MM.1S (cell line): ENCODE data around the gene CXADR.

ENCODE experiments used
- DNase-seq: peaks from one replicate; pipeline ENCODE4 v3.0.0-alpha.2; 2015
- H2AFZ ChIP-seq: fragments of 300-600 bp; sonication (generic); 2 replicates; pipeline ENCODE4 v1.6.0; 2016; ENCODE audit warnings: antibody characterized with exemption, low read length
- H3F3A ChIP-seq: fragments of 300-600 bp; sonication (generic); 2 replicates; pipeline ENCODE4 v1.6.1; 2016; ENCODE audit warnings: mild to moderate bottlenecking, antibody characterized with exemption, low read length, moderate library complexity, mixed read lengths; ENCODE audit not compliant: insufficient read depth
- H3K27ac ChIP-seq: fragments of 300-600 bp; sonication (generic); 2 replicates; pipeline ENCODE4 v1.5.1; 2016; ENCODE audit warnings: mild to moderate bottlenecking, low read length
- H3K27me3 ChIP-seq: fragments of 300-600 bp; sonication (generic); replicated peaks from 2 replicates; pipeline ENCODE4 v1.6.0; 2016; ENCODE audit warnings: low read length; ENCODE audit not compliant: insufficient read depth
- H3K36me3 ChIP-seq: fragments of 300-600 bp; sonication (generic); replicated peaks from 2 replicates; pipeline ENCODE4 v1.6.1; 2016; ENCODE audit warnings: mild to moderate bottlenecking, low read length, mixed read lengths; ENCODE audit not compliant: insufficient read depth
- H3K4me1 ChIP-seq: fragments of 300-600 bp; sonication (generic); 2 replicates; pipeline ENCODE4 v1.6.1; 2016; ENCODE audit warnings: low read length, mixed read lengths
- H3K4me2 ChIP-seq: fragments of 300-600 bp; sonication (generic); 2 replicates; pipeline ENCODE4 v1.6.0; 2016; ENCODE audit warnings: low read depth, low read length
- H3K4me3 ChIP-seq: fragments of 300-600 bp; sonication (generic); 2 replicates; pipeline ENCODE4 v1.5.1; 2016; ENCODE audit warnings: low read length, mixed read lengths
- H3K79me2 ChIP-seq: fragments of 300-600 bp; sonication (generic); 2 replicates; pipeline ENCODE4 v1.6.1; 2016; ENCODE audit warnings: mixed run types, low read length, mixed read lengths
- H3K9ac ChIP-seq: fragments of 300-600 bp; sonication (generic); 2 replicates; pipeline ENCODE4 v1.6.1; 2016; ENCODE audit warnings: low read length, mixed read lengths
- H3K9me2 ChIP-seq: fragments of 300-600 bp; sonication (generic); replicated peaks from 2 replicates; pipeline ENCODE4 v1.6.1; 2016; ENCODE audit warnings: mild to moderate bottlenecking, low read length, mixed read lengths; ENCODE audit not compliant: insufficient read depth
- H3K9me3 ChIP-seq: fragments of 300-600 bp; sonication (generic); replicated peaks from 2 replicates; pipeline ENCODE4 v1.6.1; 2016; ENCODE audit warnings: mild to moderate bottlenecking, low read length, mixed read lengths; ENCODE audit not compliant: insufficient read depth
- H4K20me1 ChIP-seq: fragments of 300-600 bp; sonication (generic); 2 replicates; pipeline ENCODE4 v1.6.1; 2016; ENCODE audit warnings: mild to moderate bottlenecking, low read length, moderate library complexity, mixed read lengths; ENCODE audit not compliant: insufficient read depth
- CTCF ChIP-seq: fragments of 300-600 bp; sonication (generic); IDR thresholded peaks from 2 replicates; pipeline ENCODE4 v1.5.1; 2016; ENCODE audit warnings: antibody characterized with exemption, low read length, mixed read lengths
- EZH2 ChIP-seq: fragments of 300-600 bp; sonication (generic); optimal IDR thresholded peaks from 2 replicates; pipeline ENCODE3; 2017; ENCODE audit warnings: low read depth, mild to moderate bottlenecking, antibody characterized with exemption, low read length, mixed read lengths
- EZH2phosphoT487 ChIP-seq: fragments of 300-600 bp; sonication (generic); IDR thresholded peaks from 2 replicates; pipeline ENCODE4 v1.6.1; 2018; ENCODE audit warnings: antibody characterized with exemption, low read length

The CXADR gene

GRCh38 chr21:17640821-17641220 lies 128.0 kb downstream of the CXADR start:
- Histone ChIP-seq H2AFZ (no peak overlapping the region), H3K4me3 (no peak overlapping the region), H3K4me1 (no peaks in the 10 kb centered on the region), H3F3A (no peaks in the 10 kb centered on the region), H3K4me2 (no peak overlapping the region), H4K20me1 (no peaks in the 10 kb centered on the region), H3K9me3 (no peaks in the 10 kb centered on the region), H3K9ac (no peak overlapping the region), H3K27ac (no peak overlapping the region), H3K27me3 (no peaks in the 10 kb centered on the region), H3K9me2 (no peaks in the 10 kb centered on the region), H3K79me2 (no peaks in the 10 kb centered on the region), H3K36me3 (no peaks in the 10 kb centered on the region)
- TF ChIP-seq EZH2phosphoT487 (no peak), CTCF (no peak), EZH2 (no peak)
- no peak for DNase-seq
